Stimulated activated CD4-positive, alpha-beta T cell treated with anti-CD3 and anti-CD28 coated beads, Interleukin-4, amount 100 ng/mL, for 48 hours (primary cell): ENCODE results near the gene OCA2.
"Not testable (repeated sequence)": the region's sequence is repeated elsewhere in the genome, so short reads cannot be mapped to it uniquely, and the experiment has no call there.

ENCODE experiments used
- DNase-seq, 2 donors: peaks; one replicate each; pipeline ENCODE4 v3.0.0-alpha.2; 2020; ENCODE audit warnings: low read depth in 2 of 2

Gene OCA2

DNA sequence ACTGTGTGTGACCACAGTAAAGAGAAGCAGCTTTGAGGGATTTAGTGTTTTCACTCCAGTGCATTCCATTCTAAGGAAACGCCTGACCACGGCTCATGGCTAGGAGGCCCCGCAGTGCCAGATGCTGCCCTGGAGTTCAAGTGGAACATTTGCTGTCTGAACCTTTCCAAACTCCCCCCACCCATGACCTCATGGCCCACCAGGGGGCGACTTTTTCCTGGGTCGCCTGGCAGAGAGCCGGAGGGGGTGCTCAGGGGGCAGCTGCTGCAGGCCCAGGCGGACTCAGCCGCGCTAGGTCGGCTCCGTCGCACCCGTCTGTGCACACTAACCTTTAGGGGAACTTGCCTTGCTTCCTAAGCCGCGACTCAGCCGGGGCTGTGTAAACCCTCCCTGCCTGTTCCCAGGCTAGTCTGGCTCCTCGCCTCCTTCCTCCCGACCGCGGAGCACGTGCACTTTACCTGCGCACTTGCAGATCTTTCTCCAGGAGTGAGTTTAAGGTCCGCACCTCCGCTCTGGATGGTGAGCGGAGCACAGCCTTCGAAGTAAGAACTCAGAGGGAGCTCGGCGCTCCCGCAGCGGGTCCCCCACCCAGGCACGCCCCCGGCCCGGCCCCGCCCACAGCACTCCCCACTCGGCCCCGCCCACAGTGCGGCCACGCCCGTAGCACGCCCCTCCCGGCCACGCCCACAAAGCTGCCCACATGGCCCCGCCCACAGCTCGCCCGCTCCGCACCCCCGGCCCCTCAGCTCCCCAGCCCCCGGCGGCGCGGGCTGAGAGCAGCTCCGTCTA, at the start of gene OCA2:
OCA2 (minus strand) TSS at position 550 of the 789 bp plus-strand sequence. CDS start 17,441 bp downstream, outside the sequence.
- peak in 1 of 2 donors; percentile 55 for DNase-seq

DNA sequence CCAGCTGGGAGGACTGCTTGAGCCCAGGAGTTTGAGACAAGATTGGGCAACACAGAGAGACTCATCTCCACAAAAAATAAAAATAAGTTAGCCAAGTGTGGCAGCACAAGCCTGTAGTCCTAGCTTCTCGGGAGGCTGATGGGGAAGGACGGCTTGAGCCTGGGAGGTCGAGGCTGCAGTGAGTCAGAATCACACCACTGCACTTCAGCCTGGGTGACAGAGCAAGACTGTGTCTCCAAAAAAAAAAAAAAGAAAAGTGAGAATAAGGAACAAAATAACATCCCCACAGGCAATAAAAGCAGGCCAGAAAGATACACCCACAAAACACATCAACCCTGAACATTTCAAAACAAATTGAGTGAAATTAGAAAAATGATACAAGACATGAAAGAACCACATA, 48.7 kb upstream of the OCA2 start:
- no peak for DNase-seq

DNA sequence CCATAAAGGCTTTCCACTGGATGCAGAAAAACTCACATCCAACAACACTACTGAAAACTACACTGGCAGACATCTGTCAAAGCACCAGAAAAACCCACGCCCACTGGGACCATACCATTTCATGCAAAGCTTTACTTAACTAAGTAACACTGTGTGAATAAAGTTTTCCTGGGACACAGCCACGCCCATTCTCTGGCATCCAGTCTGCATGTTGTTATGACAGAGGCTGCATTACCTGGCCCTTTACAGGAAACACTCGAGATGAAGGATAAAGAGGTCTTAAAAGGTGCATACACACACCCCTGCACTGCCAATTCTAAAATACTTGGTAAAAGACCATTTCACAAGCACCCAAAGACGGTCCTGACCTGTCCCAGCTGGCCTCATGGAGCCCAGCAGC, 46.3 kb upstream of the OCA2 start:
- not testable (repeated sequence) for DNase-seq

DNA sequence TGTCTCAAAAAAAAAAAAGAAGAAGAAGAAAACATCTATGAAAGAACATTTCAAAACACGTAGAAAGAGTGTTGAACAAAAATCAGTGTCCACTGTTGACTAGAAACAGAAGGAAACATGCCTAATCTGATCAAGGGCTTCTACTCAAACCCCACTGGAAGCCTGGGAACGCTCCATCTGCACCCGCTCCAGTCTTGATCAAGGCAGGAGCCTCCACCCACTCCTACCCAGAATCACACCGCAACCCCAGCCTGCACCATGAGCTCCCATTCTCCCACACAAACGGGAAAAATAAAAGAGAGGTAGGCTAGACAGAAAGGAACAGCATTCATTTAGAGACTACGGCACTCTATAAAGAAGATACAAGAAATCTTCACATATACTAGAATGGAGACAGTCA, 40.9 kb upstream of the OCA2 start:
- no peak for DNase-seq

DNA sequence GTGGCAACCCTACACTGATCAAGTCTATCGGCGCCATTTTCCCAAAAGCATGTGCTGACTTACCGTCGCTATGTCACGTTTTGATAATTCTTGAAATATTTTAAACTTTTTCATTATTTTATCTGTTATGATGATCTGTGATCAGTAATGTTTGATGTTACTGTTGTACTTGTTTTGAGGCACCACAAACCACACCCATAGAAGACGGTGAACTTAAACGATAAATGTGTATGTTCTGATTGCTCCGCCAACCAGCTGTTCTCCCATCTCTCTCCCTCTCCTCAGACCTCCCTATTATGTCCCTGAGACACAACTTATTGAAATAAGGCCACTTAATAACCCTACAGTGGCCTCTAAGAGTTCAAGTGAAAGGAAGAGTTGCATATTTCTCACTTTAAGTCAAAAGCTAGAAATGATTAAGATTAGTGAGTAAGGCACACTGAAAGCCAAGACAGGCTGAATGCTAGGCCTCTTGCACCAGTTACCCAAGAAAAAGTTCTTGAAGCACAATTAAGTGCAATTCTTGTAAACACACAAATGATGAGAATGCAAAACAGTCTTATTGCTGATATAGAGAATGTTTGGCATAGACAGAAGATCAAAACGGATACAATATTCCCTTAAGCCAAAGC, 38.4 kb upstream of the OCA2 start:
- not testable (repeated sequence) for DNase-seq

DNA sequence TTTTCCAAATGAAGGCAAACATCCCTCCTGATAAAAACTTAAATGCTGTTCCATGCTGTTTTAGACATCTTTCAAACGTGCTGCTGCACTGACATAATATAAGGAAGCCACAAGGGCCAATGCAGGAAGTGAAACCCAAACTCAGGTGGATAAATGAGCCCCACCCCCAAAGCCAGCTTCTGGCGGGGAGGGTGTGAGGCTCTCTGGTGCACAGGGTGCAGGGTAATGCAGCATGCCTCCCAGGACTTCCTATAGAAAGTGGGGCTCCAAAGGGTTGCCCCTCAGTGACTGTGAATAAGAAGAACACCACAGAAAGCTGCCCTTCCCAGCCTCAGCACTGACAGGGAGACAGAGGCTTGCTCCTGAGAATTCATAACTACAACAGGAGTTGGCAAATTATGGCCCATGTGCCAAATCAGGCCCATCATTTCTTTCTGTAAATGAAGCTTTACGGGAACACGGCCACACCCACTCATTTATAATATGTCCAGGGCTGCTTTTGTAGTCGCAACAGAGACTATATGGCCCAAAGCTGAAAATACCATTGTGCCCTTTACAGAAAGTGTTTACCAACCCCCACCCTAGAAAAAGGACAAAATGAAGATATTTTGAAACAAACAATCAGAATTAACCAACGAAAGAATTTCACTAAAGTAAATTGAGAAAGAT, 37.3 kb upstream of the OCA2 start:
- not testable (repeated sequence) for DNase-seq

DNA sequence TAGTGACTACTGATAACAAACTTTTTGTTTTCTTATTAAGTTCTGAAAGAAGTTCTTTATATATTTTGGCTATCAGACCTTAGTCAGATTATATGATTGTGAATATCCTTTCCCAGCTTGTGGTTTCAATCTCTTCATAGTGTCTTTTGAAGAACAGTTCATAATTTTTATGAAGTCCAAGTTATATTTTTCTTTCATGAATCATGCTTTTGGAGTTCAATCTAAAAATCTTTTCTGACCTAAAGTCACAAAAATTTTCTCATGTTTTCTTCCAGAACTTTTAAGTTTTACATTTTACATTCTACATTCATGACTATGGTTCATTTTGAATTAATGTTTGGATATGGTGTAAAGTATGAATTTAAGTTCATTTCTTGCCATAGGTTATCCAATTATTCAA, 34.2 kb upstream of the OCA2 start:
- DNase-seq: no peak

DNA sequence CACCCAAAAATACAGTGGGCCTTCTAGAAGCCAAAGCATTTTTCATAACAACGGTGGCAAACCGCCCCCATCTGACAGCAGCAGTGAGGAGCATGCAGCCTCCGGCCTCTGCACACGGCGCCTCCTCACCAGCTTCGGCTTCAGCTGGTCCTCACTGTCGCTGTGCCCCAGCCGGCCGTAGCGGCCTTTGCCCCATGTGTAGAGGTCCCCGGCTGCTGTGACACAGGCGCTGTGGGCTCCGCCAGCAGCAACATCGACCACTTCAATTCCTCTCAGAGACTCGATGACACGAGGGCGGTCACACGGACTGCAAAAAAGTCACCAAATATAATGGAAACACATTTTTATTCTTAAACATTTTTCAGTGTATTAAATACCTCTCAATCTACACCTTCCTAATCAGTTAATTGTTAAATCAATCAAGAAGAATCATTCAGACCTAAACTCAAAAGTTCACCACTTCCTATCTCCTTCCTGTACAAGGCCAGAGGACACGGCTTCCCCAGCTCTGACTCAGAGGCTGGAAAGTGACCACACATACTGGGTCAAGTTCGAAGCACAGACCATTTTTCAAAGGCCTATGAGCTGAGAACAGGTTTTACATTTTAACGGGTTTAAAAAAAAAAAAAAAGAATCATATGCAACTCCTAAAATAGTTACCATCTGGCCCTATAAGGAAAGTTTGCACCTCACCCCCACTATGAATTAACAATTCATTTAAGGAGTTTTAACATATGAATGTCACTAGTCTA, 33.6 kb upstream of the OCA2 start:
- DNase-seq: no peak

DNA sequence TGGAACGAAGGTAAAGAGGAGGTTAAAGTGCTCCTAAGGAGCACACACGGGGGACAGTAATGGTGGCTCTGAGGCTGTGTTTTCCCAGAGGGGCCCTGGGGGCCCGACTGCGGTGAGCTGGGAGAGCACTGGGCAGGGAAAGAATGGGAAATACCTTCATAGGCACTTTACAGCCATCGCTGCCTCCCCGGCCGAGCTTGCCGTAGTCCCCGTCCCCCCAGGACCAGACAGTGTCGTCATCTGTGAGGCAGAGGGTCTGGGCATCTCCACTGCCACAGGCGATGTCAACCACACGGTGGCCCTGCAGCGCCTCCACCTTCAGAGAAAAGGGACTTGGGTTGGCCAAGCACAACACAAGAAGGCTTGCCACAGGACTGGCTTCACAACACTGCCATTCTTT, 32.8 kb upstream of the OCA2 start:
- no peak for DNase-seq

DNA sequence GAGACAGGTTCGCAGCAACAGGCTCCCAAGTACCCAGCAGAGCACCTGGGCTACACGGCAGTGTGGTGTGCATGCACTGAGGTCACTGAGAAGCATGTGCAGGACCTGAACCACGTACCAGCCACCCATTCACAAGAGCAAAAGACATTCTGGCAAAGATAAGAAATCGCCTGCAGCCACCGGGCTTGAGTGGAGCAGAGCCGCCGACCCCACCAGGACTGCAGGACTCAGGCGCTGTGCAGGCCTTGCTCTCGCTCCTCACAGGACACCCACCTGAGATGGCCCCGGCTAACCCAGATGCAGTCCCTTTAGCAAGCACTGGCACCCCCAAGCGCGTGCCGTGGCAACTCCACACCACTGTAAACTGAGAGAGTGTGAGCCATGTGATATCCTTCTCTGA, 32.3 kb upstream of the OCA2 start:
- no peak for DNase-seq

DNA sequence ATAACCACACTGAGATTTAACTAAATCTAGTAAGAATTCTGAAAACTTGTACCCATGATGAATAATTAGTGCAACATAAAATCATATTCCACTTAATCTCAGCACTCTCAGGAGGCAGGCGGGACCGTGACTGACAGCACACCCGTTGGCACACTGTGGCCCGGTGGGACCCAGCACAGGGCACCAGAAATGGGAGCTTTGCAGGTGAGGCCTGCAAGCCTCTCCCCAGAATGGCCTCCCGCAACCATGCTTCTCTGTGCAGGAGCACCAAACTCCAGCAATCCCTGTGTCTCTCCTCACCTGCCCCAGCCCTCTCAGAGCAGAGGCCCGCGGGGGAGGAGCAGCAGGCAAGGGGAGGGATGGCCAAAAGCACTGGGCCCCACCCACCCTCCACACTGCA, 31.5 kb upstream of the OCA2 start:
- DNase-seq: no peak

DNA sequence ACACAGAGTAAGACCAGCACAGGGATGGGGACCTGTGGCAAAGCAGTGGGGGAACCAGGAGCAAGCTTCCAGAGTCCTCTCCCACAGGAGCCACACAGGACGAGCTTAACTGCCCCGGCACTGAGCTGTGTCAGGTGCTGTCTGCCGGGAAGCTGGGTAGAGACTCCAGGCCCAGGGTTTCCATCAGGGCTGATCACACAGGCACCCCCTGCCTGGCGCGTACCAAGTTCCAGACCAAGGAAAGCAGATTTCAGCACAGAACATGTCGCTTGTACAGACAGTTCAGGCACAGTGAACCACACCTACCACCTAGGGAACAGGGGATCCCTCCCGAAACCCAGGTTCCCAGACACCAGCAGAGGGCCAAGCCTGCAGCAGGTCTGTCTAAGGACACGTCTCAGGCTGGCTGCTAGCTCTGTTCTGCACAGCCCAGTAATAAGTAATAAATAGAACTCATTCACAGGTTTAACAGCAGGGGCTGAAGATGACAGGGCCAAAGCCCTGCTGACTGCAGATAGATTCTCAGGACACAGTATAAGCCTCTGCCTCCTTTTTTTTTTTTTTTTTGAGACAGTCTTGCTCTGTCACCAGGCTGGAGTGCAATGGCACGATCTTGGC, 30.2 kb upstream of the OCA2 start:
- DNase-seq: no peak

DNA sequence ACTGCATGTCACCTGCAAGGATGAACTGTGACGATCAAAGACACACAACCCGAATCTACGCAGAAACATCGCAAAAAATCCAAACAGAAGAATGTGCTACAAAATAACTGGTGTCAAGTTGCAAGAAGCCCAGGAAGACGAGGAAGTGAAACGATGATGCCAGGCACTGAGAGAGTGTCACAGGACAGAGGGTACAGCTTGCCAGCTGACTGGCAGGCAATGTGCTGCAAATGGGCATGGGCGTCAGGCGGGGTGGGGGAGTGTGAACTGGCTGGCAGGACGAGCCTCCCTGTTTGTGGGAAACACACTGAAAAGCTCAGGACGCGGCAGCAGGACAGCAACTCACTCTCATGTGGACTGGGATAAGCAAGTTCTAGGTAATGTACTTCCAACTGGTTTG, 28.9 kb upstream of the OCA2 start:
- no peak for DNase-seq

DNA sequence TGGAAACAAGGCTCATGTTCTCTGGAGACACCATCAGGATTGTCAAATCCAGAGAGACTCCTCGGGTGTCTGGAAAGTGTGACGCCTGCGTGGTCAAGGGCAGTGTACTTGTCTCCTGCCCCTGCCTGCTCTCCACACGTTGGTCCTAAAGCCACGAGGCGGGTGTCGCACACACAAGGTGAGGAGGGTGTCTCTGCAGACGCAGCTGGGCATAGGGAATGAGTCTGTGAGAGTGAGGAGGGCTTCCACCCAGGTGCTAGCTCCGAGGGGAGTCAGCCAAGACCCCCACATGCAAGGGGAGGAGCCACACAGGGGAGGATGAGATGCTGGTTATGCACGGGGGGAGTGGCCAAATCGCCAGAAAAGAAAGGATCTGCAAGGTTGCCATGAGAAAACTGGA, 27.9 kb upstream of the OCA2 start:
- no peak for DNase-seq

DNA sequence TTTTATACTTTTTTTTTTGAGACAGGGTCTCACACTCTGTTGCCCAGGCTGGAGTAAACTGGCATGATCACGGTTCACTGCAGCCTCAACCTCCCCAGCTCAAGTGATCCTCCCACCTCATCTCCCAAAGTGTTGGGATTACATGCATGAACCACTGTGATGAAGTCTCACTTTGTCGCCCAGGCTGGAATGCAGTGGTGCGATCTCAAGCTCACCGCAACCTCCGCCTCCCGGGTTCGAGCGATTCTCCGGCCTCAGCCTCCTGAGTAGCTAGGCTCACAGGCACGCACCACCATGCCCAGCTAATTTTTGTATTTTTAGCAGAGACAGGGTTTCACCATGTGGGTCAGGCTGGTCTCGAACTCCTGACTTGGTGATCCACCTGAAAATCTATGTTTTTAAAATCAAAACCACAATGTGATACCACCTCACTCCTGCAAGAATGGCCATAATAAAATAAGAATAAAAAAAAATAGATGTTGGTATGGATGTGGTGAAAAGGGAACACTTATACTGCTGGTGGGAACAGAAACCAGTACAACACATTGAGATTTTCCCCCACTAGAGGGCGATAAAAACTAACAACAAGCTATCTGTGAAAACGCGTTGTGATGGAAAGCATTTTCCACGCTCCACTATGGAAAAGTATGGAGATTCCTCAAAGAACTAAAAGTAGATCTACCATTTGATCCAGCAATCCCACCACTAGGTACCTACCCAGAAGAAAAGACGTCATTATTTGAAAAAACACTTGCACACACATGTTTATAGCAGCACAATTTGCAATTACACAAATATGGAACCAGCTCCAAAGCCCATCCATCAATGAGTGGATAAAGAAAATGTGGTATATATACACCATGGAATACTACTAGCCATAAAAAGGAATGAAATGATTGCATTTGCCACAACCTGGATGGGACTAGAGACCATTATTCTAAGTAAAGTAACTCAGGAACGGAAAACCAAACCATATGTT, 26.8 kb upstream of the OCA2 start:
- no peak for DNase-seq

DNA sequence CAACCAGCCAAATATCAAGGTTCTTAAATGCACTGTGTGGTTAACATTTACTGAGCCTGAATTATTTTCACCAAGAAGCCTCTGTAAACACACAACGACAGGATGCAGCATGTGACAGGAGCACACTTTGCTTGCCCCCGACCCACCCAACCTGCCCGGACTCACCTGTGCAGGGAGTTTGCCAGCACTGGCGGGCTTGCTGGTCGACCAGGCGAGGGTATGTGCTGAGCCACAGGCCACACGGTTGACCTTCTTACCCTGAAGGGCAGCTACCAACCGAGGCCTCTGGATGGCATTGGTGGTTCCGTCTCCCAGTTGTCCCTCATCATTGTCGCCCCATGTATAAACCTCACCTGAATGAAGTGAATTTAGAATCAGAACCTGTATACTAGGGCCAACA, 25.7 kb upstream of the OCA2 start:
- DNase-seq: no peak

DNA sequence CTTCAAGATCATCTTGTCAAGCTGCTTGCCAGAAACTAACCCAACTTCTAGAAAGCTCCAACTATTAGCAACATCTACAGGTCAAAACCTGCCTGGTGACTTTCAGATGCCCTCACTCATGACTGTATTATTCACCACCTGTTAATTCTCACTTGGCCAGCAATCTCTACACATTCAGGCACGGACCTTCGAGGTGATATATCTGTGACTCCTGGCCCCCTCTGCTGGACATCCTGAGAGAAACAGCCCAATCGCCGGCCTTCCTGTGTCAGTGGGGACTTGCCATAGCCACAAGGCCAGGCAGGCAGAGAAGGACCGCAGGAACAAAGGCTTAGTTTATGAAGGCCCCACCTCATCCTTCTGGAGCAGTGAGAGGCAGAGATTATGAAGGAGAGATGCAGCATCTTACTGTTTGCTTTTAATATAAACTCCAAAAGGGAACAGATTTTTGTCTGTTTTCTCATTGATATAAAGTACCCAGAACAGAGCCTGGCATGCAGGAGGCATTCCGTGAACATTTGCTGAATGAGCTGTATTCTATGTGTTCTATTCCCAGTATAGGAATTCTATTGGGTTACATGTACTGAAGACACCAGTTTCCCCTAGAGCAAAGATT, 24.4 kb upstream of the OCA2 start:
- DNase-seq: peak; percentile 28 to 39

DNA sequence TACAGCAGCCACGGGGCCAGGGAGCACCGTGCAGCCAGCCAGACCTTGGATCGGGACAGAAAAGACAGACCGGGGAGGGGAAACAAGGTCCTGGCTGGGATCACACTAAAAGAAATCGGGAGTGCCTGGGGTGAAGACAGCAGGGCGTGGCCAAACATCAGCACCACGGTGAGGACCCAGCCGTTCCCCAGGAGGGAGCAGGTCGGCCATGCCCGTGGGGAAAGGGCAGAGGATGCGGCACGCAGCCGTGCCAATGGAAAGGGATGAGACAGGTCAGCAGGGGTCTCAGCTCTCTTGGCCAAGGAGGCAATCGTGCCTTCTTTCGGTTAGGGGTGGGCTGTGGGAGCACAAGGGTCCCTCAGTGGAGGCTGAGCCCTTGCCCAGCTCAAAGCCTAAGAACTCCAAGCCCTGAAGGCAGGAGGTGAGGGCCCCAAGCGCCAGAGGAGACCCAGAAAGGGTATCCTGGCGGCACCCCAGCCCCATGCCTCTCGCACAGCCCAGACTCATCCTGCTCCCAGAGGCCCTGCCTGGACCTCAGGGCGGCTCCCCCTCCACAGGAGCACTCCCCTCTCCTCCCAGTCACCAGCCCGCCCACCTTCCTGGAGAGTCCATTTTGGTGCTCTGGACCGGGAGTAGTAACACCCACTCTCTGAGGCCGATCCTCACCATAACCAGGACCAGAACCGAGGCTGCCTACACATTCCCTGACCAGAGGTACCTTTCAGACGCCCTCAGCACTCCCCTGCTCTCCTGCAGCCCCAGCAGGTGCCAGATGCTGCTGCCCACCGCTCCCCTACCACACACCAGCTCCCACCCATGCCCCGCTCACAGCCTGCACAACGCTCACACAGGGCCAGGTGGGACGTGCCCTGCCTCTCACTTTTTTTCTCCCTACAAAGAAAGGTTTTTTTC, 23.2 kb upstream of the OCA2 start:
- no peak for DNase-seq

DNA sequence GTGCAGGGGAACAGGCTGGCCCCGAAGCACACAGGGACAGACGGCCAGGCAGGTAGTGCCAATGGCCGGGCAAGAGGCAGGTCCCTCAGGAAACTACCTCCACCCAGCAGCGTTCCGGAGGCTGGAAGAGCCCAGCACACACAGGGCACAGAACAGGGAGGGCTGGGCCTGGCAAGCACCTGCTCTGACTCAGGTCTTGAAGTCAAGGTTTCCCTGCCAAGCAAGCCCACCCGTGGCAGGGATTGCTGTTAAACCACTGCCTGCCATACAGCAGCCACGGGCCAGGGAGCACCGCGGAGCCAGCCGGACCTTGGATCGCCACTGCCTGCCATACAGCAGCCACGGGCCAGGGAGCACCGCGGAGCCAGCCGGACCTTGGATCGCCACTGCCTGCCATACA, 22.5 kb upstream of the OCA2 start:
- not testable (repeated sequence) for DNase-seq
